HG02678 (cell line): ENCODE data around the gene NDRG2.
"Not testable (repeated sequence)": the region's sequence is repeated elsewhere in the genome, so short reads cannot be mapped to it uniquely, and the experiment has no call there.

Experiments
- ATAC-seq: cut with Tn5 transposase; IDR thresholded peaks from one replicate; pipeline ENCODE4 v1.9.1; 2021; ENCODE audit warnings: mild to moderate bottlenecking, moderate library complexity; ENCODE audit not compliant: unreplicated experiment

The NDRG2 gene

GRCh38 chr14:21056520-21057163, 31.8 kb upstream of the NDRG2 start:
- no peak for ATAC-seq

- ATAC-seq, result no peak
These were observed 30.7 kb upstream of the NDRG2 start for GRCh38 chr14:21055432-21056117.

GRCh38 chr14:21054768-21055145, 29.9 kb upstream of the NDRG2 start:
- no peak for ATAC-seq

- no peak for ATAC-seq
These were observed 29.4 kb upstream of the NDRG2 start for GRCh38 chr14:21054123-21054767.

- ATAC-seq, result no peak
These were observed 28.6 kb upstream of the NDRG2 start for GRCh38 chr14:21053184-21054122.

GRCh38 chr14:21050597-21050996, 25.7 kb upstream of the NDRG2 start:
- no peak for ATAC-seq

GRCh38 chr14:21049271-21049673, 24.4 kb upstream of the NDRG2 start:
- ATAC-seq, result no peak

- ATAC-seq, result no peak
These were observed 23.8 kb upstream of the NDRG2 start for GRCh38 chr14:21048638-21049037.

- ATAC-seq, result no peak
These were observed 22.5 kb upstream of the NDRG2 start for GRCh38 chr14:21047378-21047781.

- ATAC-seq, result no peak
These were observed 19.2 kb upstream of the NDRG2 start for GRCh38 chr14:21043974-21044618.

- no peak for ATAC-seq
These were observed 18.6 kb upstream of the NDRG2 start for GRCh38 chr14:21043387-21043973.

- ATAC-seq, result no peak
These were observed 18.1 kb upstream of the NDRG2 start for GRCh38 chr14:21042918-21043317.

GRCh38 chr14:21041676-21042433, 17.0 kb upstream of the NDRG2 start, which contains the start of gene RNASE7:
Gene RNASE7 (plus strand): TSS chr14:21042362. CDS start chr14:21042993, 631 bp downstream.
- no peak for ATAC-seq

GRCh38 chr14:21040941-21041340, 16.1 kb upstream of the NDRG2 start:
- not testable (repeated sequence) for ATAC-seq

GRCh38 chr14:21040370-21040925, 15.6 kb upstream of the NDRG2 start:
- ATAC-seq, result no peak

GRCh38 chr14:21039585-21040369, 14.9 kb upstream of the NDRG2 start:
- no peak for ATAC-seq

GRCh38 chr14:21038441-21039422, 13.9 kb upstream of the NDRG2 start:
- no peak for ATAC-seq
